Loucy (cell line): Measurements from ENCODE around the gene IQCN.

Experiments used
- H2AFZ ChIP-seq: fragments of 200-600 bp; sonication (generic); 2 replicates; pipeline ENCODE4 v1.6.0; 2016; ENCODE audit warnings: antibody characterized with exemption, mild to moderate bottlenecking, low read length, moderate library complexity
- H3F3A ChIP-seq: fragments of 200-600 bp; 2 replicates; pipeline ENCODE4 v1.6.0; 2016; ENCODE audit warnings: antibody characterized with exemption, low read depth, mild to moderate bottlenecking
- H3K27me3 ChIP-seq: fragments of 200-600 bp; sonication (generic); 2 replicates; pipeline ENCODE4 v1.6.1; 2014; ENCODE audit warnings: low read length, mild to moderate bottlenecking; ENCODE audit not compliant: insufficient read depth, poor library complexity, severe bottlenecking
- H3K36me3 ChIP-seq: fragments of 200-600 bp; sonication (generic); 2 replicates; pipeline ENCODE4 v1.6.1; 2016; ENCODE audit warnings: low read length; ENCODE audit not compliant: insufficient read depth
- H3K4me1 ChIP-seq: fragments of 200-600 bp; sonication (generic); 2 replicates; pipeline ENCODE4 v1.5.1; 2014; ENCODE audit warnings: low read length, mild to moderate bottlenecking; ENCODE audit not compliant: insufficient read depth, poor library complexity, severe bottlenecking
- H3K4me2 ChIP-seq: fragments of 200-600 bp; sonication (generic); 2 replicates; pipeline ENCODE4 v1.6.0; 2014; ENCODE audit warnings: antibody characterized with exemption, low read length, low read depth, mild to moderate bottlenecking; ENCODE audit not compliant: poor library complexity, severe bottlenecking
- H3K4me3 ChIP-seq: fragments of 200-600 bp; sonication (generic); 2 replicates; pipeline ENCODE4 v1.5.1; 2014; ENCODE audit warnings: low read length, mild to moderate bottlenecking, mixed read lengths; ENCODE audit not compliant: poor library complexity, severe bottlenecking
- H3K79me2 ChIP-seq: fragments of 200-600 bp; sonication (generic); 2 replicates; pipeline ENCODE4 v1.6.1; 2014; ENCODE audit warnings: low read length; ENCODE audit not compliant: insufficient read depth
- H3K9ac ChIP-seq: fragments of 200-600 bp; sonication (generic); 2 replicates; pipeline ENCODE4 v1.6.0; 2014; ENCODE audit warnings: mild to moderate bottlenecking, low read depth, low read length, moderate library complexity; ENCODE audit not compliant: poor library complexity, severe bottlenecking
- H3K9me2 ChIP-seq: fragments of 200-600 bp; sonication (generic); replicated peaks from 2 replicates; pipeline ENCODE4 v1.6.1; 2016; ENCODE audit warnings: low read depth, low read length, mixed read lengths
- H3K9me3 ChIP-seq: fragments of 200-600 bp; sonication (generic); 2 replicates; pipeline ENCODE4 v1.6.1; 2014; ENCODE audit warnings: mild to moderate bottlenecking, antibody characterized with exemption, low read length, low read depth; ENCODE audit not compliant: insufficient read depth
- H4K20me1 ChIP-seq: fragments of 200-600 bp; sonication (generic); 2 replicates; pipeline ENCODE4 v1.6.0; 2014; ENCODE audit warnings: antibody characterized with exemption, low read length, mild to moderate bottlenecking; ENCODE audit not compliant: insufficient read depth, poor library complexity, severe bottlenecking
- EZH2phosphoT487 ChIP-seq: fragments of 200-600 bp; IDR thresholded peaks from 2 replicates; pipeline ENCODE4 v1.6.1; 2018; ENCODE audit warnings: antibody characterized with exemption, mild to moderate bottlenecking, moderate library complexity, borderline replicate concordance
- TF ChIP-seq, protein P1 (sequence below): fragments of 200-600 bp; sonication (generic); conservative IDR thresholded peaks from 2 replicates; pipeline ENCODE4 v1.5.1; 2014; ENCODE audit warnings: mild to moderate bottlenecking, antibody characterized with exemption, low read length

IQCN gene

DNA sequence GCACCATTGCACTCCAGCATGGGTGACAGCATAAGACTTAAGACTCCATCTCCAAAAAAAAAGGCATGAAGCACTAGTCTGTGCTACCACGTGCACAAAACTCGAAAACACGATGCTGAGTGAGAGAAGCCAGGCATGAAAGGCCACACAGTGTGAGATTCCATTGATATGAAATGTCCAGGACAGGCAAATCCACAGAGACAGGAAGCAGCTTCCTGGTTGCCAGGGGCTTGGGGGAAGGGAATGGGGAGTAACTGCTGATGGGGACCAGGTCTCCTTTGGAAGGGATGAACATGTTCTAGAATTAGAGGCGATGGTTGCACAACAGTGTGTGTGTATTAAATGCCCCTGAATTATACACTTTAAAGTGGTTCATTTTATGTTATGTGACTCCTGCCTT is 23.1 kb upstream of the IQCN start:
- no peaks in the 10 kb centered on the region for H4K20me1 ChIP-seq
- no peak overlapping the region for H3K4me3 ChIP-seq
- no peaks in the 10 kb centered on the region for H3F3A ChIP-seq
- H3K9me3 ChIP-seq, result no peaks in the 10 kb centered on the region
- TF ChIP-seq EZH2phosphoT487, result no peak
- TF ChIP-seq, protein P1, sequence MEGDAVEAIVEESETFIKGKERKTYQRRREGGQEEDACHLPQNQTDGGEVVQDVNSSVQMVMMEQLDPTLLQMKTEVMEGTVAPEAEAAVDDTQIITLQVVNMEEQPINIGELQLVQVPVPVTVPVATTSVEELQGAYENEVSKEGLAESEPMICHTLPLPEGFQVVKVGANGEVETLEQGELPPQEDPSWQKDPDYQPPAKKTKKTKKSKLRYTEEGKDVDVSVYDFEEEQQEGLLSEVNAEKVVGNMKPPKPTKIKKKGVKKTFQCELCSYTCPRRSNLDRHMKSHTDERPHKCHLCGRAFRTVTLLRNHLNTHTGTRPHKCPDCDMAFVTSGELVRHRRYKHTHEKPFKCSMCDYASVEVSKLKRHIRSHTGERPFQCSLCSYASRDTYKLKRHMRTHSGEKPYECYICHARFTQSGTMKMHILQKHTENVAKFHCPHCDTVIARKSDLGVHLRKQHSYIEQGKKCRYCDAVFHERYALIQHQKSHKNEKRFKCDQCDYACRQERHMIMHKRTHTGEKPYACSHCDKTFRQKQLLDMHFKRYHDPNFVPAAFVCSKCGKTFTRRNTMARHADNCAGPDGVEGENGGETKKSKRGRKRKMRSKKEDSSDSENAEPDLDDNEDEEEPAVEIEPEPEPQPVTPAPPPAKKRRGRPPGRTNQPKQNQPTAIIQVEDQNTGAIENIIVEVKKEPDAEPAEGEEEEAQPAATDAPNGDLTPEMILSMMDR, result no peak
- H3K9ac ChIP-seq, result no peak overlapping the region
- no peaks in the 10 kb centered on the region for H3K9me2 ChIP-seq
- H3K4me1 ChIP-seq, result peaks cover 15% of the 10 kb centered on the region
- no peaks in the 10 kb centered on the region for H3K27me3 ChIP-seq
- H3K79me2 ChIP-seq, result peaks cover 3% of the 10 kb centered on the region; the same call in 1 of the 2 replicates
- no peak overlapping the region for H2AFZ ChIP-seq
- H3K4me2 ChIP-seq, result no peak overlapping the region
- no peaks in the 10 kb centered on the region for H3K36me3 ChIP-seq

DNA sequence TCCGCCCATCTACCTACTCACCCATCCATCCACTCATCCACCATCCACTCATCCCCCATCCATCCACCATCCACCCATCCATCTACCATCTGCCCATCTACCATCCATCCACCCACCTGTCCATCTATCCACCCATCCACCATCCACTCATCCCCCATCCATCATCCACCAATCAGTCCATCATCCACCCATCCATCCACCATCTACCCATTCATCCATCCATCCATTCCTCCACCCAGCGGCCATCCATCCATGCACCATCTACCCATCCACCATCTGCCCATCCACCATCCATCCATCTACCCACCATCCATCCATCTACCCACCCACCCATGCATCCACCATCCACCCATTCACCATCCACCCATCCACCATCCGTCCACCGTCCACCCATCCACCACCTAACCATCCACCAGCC is 20.8 kb upstream of the IQCN start:
- Histone ChIP-seq H3K79me2 (peaks cover 3% of the 10 kb centered on the region; the same call in 1 of the 2 replicates), H2AFZ (no peak overlapping the region), H3K9me2 (no peaks in the 10 kb centered on the region), H3K4me1 (peaks cover 31% of the 10 kb centered on the region), H3F3A (peaks cover 4% of the 10 kb centered on the region; the same call in 1 of the 2 replicates), H3K4me2 (no peak overlapping the region), H3K27me3 (no peaks in the 10 kb centered on the region), H3K4me3 (no peak overlapping the region), H4K20me1 (no peaks in the 10 kb centered on the region), H3K9me3 (no peaks in the 10 kb centered on the region), H3K36me3 (no peaks in the 10 kb centered on the region), H3K9ac (no peak overlapping the region)
- TF ChIP-seq, protein P1, result no peak
- TF ChIP-seq EZH2phosphoT487, result no peak

DNA sequence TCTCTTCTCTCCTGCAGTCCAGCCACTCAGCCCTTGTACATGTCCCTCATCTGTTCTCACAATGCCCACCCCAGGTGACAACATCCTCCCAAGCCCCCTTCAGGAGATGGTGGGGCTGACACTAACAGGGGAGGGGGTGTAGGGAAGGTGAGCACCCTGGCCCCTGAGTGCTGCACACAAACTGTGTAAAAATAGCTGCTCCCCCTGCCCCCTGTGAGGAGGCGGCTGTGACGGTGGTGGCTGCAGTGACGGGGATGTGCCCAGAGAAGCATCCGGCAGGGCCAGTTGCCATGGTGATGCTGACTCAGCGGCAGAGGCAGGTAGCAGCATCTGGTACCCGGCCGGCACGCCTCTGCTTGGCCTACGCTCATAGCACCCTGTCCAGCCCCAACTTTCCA is 20.2 kb upstream of the IQCN start:
- no peak for TF ChIP-seq EZH2phosphoT487
- TF ChIP-seq, protein P1, result no peak
- H3K79me2 ChIP-seq, result peaks cover 3% of the 10 kb centered on the region; the same call in 1 of the 2 replicates
- no peak overlapping the region for H3K4me3 ChIP-seq
- peaks cover 4% of the 10 kb centered on the region; the same call in 1 of the 2 replicates for H3F3A ChIP-seq
- H3K36me3 ChIP-seq, result no peaks in the 10 kb centered on the region
- H3K4me1 ChIP-seq, result peaks cover 35% of the 10 kb centered on the region
- no peak overlapping the region for H3K9ac ChIP-seq
- no peak overlapping the region for H2AFZ ChIP-seq
- H3K27me3 ChIP-seq, result no peaks in the 10 kb centered on the region
- no peaks in the 10 kb centered on the region for H3K9me3 ChIP-seq
- no peak overlapping the region for H3K4me2 ChIP-seq
- no peaks in the 10 kb centered on the region for H3K9me2 ChIP-seq
- H4K20me1 ChIP-seq, result no peaks in the 10 kb centered on the region
